DMS153 treated with DMSO at 0.1 percent for 48 hours (cell line): ENCODE data around the gene HSPB2.
"Not testable (repeated sequence)": the region's sequence is repeated elsewhere in the genome, so short reads cannot be mapped to it uniquely, and the experiment has no call there.

Source experiments
- DNase-seq: peaks from one replicate; lab custom pipeline; 2025; ENCODE audit not compliant: unreplicated experiment; lab: John Stamatoyannopoulos, UW

The HSPB2 gene

GRCh38 chr11:111912535-111912934, at the start of gene HSPB2:
TSS of gene HSPB2 (plus strand) at chr11:111912734. CDS start at chr11:111912830, 96 bp downstream.
- no peak for DNase-seq

- DNase-seq: no peak
Measured at GRCh38 chr11:111870113-111870512, 42.4 kb upstream of the HSPB2 start.

- peak; percentile 46 for DNase-seq
Measured at GRCh38 chr11:111870522-111870885, 42.0 kb upstream of the HSPB2 start.

- peak; percentile 46 for DNase-seq
Measured at GRCh38 chr11:111870886-111871692, 41.4 kb upstream of the HSPB2 start, which contains the start of gene ALG9. TSS of gene ALG9 (minus strand) at chr11:111871581. CDS start at chr11:111871482, 99 bp downstream.

GRCh38 chr11:111871693-111872161, 40.8 kb upstream of the HSPB2 start:
- no peak for DNase-seq

- no peak for DNase-seq
Measured at GRCh38 chr11:111878385-111878848, 34.1 kb upstream of the HSPB2 start.

GRCh38 chr11:111878849-111879636, 33.5 kb upstream of the HSPB2 start, which contains the start of the genes CFAP68 and FDXACB1:
TSS of gene CFAP68 (plus strand) at chr11:111879541. CDS start at chr11:111879561, 20 bp downstream.
TSS of gene FDXACB1 (minus strand) at chr11:111879165. CDS start at chr11:111879132, 33 bp downstream.
- peak; percentile 97 for DNase-seq

- DNase-seq: no peak
Measured at GRCh38 chr11:111879637-111879960, 32.9 kb upstream of the HSPB2 start.

GRCh38 chr11:111882202-111882601, 30.3 kb upstream of the HSPB2 start:
- DNase-seq: no peak

GRCh38 chr11:111885053-111885452, 27.5 kb upstream of the HSPB2 start:
- DNase-seq: not testable (repeated sequence)

- no peak for DNase-seq
Measured at GRCh38 chr11:111886032-111886431, 26.5 kb upstream of the HSPB2 start.

- DNase-seq: no peak
Measured at GRCh38 chr11:111886844-111887243, 25.7 kb upstream of the HSPB2 start.

- no peak for DNase-seq
Measured at GRCh38 chr11:111905411-111905810, 7.1 kb upstream of the HSPB2 start.

- no peak for DNase-seq
Measured at GRCh38 chr11:111906680-111907079, 5.9 kb upstream of the HSPB2 start.

GRCh38 chr11:111908639-111909305, 3.8 kb upstream of the HSPB2 start:
- no peak for DNase-seq

GRCh38 chr11:111909378-111909777, 3.2 kb upstream of the HSPB2 start:
- DNase-seq: no peak

GRCh38 chr11:111910676-111911562, 1.6 kb upstream of the HSPB2 start:
- peak; percentile 10 for DNase-seq

GRCh38 chr11:111911563-111912401, 752 bp upstream of the HSPB2 start, which contains the start of gene CRYAB:
TSS of gene CRYAB (minus strand) at chr11:111911770. CDS start at chr11:111911724, 46 bp downstream.
- no peak for DNase-seq
